GM18502 (cell line): ENCODE data around the gene HAUS6.
"Not testable (repeated sequence)": the region's sequence is repeated elsewhere in the genome, so short reads cannot be mapped to it uniquely, and the experiment has no call there.

Experiments used
- ATAC-seq: cut with Tn5 transposase; IDR thresholded peaks from one replicate; pipeline ENCODE4 v1.9.1; 2021; ENCODE audit warnings: mild to moderate bottlenecking; ENCODE audit not compliant: unreplicated experiment, poor library complexity

Gene HAUS6

DNA sequence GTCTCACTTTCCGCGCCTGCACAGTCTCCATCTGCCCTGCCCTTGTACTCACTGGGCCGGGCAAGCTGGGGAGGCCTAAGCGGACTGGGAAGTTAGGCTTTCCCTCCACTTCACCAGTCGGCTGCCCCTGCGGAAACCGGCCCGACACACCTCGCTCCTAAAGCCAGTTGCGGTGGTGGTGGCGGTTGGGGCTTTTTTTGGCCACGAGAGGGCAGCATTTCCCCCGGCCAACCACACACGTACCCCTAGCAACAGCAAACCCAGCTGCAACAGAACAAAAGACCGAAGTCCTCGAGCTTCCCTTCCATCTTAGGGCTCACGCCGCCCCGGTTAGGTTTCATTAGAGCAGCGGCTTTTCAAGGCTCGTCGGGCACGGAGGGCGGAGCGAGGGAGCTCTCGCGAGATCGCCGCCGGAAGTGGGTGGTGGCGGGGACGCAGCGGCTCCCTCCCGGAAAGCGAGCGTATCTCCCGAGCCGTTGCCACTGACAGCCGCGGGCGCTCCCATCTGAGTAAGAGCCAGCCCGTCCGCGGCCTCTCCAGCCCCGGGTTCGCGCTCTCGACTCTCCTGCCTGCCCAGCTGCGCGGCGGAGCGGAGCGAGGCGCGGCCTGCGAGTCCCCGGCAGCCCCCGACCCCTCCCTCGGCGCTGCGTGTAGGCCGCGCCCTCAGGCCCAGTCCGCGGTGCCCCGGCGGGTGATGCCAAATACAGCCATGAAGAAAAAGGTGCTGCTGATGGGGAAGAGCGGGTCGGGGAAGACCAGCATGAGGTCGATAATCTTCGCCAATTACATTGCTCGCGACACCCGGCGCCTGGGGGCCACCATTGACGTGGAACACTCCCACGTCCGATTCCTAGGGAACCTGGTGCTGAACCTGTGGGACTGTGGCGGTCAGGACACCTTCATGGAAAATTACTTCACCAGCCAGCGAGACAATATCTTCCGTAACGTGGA, 53.5 kb downstream of the HAUS6 start, which contains the start of gene RRAGA:
Gene RRAGA (plus strand): TSS at position 462 of the 951 bp plus-strand sequence. CDS start 233 bp downstream, at position 695.
- ATAC-seq = peak; percentile 91

DNA sequence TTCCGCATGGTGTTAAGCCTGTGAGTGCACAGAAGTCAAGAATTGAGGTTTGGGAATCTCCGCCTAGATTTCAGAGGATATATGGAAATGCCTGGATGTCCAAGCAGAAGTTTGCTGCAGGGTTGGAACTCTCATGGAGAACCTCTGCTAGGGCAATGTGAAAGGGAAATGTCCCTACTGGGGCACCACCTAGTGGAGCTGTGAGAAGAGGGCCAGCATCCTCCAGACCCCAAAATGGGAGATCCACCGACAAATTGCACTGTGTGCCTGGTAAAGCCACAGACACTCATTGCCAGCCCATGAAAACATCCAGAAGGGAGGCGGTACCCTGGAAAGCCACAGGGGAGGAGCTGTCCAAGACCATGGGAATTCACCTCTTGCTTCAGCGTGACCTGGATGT, 66.1 kb downstream of the HAUS6 start:
- no peak for ATAC-seq

DNA sequence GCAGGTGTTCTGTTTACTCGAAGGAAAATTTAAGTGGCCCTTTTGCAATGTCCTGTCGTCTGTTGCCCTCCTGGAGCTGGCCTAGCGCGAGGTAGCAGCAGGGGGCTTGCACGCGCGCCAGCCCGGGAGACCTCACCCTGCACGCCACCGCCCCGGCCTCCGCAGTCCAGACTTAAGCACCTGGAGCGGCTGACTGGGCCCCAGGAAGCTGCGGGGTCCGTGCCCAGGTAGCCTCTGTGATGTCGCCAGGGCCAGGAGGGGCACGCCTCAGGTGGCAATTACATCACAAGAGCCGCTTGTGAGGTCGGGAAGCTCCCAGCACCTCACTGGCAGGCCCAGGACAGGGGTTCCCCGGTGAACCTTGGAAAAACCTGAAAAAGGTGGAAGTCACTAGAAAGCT, 69.7 kb downstream of the HAUS6 start, which contains the start of gene SAXO1:
Gene SAXO1 (minus strand): TSS at position 195 of the 400 bp plus-strand sequence. CDS start 301 bp downstream, outside the sequence.
- no peak for ATAC-seq

DNA sequence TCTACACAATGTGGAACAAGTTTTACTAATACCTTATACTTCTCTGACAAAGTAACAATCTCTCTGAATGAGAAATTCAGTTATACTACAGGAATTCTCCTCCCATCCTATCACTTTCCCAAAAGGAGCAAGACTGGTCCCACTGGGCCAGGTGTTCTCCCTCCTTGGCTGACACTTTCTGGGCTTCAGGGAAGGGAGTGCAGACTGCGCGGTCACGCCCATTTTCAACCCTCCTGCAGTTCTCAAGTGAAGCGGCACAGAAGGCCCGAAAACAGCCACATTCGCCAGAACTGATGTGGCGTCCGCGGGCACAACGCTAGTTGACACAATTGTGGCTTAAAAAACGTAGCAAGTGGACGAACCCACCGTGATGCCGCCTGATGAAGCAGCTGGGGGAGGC, 70.3 kb downstream of the HAUS6 start:
- no peak for ATAC-seq

DNA sequence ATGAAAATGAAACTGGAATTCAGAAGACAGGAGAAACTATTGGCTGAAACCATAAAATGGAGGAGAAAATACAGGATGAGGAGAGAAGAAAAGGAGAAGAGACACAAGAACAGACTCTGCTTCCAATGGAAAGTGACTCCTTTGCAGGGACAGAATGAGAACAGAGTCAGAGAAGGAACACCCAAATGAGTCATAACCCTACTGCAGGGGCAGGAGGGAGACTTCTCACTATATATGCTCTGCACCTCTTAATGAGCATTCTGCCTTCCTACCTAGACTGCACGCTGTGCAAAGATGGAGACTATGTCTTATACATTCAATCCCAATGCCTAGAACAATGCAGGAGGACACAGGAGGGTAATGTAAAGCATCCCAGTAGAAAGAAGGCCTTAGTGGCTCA, 71.8 kb downstream of the HAUS6 start:
- ATAC-seq = peak; percentile 75

DNA sequence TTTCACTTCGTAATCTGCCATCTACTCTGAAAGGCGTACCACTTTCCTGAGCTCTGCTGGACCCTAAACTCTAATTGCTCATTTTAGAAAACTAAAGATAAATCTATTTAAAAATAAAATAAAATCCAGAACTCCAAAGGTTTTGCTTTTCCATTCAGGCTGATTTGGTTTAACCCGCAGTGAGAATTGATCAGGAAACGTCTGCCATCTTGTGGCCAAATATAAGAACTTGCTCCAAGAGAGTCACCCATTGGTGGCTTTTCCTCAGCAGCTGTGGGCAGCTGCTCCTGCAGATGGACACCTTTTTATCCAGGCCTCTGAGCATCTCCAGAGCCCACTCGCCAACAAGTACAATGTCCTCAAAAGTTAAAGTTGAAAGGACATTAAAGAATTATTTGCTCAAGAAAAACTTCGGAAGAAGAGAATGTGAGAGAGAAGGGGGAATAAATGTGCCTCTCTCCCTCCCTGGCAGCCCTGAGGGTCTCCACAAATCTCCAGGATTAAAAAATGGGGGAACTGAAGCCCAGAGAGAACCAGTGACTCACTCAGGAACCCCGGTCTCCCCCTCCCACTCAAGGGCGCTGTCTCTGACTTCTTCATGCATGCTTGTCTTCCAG, 73.8 kb downstream of the HAUS6 start:
- peak; percentile 81 for ATAC-seq

DNA sequence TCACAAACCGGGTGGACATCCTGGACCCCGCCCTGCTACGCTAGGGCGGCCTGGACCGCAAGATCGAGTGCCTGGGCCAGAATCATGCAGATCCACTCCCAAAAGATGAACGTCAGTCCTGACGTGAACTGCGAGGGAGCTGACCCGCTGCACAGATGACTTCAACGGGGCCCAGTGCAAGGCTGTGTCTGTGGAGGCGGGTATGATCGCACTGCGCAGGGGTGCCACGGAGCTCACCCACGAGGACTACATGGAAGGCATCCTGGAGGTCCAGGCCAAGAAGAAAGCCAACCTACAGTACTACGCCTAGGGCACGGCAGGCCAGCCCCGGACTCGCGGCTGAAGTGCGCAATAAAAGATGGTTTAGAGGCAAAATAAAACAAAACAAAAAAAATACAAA, 74.9 kb downstream of the HAUS6 start:
- ATAC-seq = no peak

DNA sequence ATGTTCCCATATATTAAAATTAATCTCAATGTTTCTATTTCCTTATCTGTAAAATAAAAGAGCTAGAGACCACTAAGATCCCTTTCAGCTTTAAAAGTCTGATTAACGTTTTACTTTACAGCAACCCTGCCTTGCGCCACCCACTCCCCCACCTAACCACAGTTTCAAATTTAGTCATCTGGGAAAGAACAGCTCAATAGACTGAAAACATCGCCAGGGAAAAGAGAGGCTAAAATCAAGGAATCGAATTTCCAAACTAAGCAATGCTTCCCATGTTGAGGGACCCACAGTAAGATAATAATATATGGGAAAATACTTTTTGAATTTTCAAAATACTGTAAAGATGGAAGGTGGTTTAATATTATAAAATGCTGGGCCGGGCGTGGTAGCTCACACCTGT, 76.3 kb downstream of the HAUS6 start:
- no peak for ATAC-seq

DNA sequence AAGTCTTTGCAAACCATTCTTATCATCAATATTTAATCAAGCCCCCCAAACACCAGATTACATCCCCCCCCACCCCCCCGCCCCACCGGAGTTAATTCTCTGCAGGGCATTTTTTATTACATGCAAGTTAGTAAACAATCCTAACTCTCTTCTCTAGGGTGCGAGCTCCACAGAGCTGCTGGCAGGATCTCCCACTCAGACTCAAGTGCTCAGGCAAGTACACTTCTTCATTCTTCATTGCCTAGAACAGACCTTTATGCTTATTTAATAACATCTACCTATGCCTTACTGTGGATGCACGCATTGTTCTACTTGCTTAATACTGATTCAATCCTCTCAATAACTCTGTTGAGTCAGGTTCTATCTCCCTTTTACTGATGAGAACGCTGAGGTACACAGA, 79.6 kb downstream of the HAUS6 start:
- no peak for ATAC-seq

DNA sequence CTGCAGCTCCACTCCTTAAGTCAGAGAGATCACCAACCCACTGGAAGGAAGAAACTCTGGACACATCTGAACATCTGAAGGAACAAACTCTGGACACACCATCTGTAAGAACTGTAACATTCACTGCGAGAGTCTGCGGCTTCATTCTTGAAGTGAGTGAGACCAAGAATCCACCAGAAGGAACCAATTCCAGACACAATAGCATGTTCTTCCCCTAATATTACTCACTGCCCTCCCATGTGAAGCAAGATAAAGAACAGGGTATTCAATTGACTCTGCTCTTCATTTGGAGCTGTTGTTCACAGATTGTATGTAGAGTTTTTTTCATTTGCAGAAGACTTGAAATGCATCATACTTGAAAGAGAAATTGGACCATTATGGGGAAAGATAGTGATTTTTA, 80.5 kb downstream of the HAUS6 start:
- ATAC-seq = peak; percentile 74

DNA sequence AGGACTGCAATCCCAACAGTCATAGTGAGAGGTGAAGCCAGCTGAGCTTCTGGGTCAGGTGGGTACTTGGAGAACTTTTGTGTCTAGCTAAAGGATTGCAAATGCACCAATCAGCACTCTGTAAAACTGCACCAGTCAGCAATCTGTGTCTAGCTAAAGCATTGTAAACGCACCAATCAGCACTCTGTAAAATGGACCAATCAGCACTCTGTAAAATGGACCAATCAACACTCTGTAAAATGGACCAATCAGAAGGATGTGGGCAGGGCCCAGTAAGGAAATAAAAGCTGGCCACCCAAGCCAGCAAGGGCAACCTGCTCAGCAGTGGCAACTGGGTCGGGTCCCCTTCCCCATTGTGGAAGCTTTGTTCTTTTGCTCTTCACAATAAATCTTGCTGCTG, 81.1 kb downstream of the HAUS6 start:
- not testable (repeated sequence) for ATAC-seq

DNA sequence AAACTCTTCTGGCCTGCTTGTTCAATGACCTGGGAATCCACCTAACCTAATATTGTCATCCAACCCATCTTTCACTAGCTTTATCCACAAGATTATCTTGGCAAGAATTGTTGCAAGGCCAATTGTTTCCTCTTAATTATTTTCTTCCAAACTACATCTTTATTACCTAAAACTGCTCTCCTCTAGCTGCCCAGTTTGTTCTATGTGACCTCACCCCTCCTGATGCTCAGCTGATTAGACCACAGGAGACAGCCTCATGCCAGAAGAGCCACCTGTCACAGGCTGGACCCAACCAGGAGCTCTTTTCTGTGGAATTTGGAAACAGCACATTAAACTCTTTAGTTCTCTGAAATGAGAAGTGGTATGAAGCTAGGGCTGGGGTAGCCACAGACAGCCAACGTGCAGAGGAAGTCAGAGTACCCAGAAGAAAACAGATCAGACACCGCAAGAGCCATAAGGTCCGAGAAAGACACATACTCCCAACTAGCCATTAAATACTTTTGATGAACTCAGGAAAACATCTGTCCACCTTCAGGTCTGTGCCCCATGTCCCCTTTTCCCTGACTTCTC, 81.7 kb downstream of the HAUS6 start:
- ATAC-seq = no peak

DNA sequence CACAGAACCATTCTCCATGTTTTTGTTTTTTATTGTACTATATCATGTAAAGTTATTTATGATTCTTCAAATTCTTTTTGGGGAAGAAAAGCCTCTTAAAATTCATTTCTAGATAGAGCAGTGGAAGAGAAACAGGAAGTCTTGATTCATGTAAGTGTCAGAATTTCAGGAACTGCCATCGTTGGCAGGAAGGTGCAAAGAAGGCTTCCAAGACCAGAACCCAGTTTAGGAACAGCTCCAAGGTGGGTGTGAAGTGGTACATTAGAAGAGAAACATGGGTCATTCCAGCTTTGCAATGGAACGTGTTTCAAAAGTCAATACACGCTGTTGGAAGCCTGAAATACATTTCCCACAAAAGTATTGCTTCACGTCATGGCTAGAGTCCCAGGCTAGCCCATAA, 84.5 kb downstream of the HAUS6 start:
- no peak for ATAC-seq

DNA sequence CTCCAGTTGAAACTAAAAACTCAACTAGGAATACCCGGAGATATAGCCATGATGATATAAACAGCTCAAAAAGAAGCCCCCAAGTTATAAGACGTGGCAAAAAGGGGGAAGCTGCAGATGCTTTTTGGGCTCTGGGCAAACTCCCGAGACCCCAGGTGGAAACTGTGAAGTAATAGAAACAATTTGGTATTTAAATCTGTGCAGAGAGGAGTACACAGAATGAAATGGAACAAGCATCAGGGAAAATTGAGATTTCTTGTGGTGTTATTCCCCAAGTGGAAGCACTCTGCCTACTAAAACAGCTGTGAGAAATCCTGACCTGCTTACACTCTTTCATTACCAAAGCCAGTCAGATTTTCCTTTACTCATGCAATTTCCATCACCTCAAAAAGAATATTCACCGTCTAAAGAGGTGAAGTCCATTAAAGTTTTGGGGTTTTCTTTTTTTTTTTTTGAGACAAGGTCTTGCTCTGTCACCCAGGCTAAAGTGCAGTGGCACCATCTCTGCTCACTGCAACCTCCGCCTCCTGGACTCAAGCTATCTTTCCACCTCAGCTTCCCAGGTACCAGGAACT, 93.2 kb downstream of the HAUS6 start:
- ATAC-seq = no peak
